SJCRH30 (cell line): Measurements from ENCODE around the gene GFER. TPM values are rescaled to one million over a fixed set of nuclear protein-coding genes. Genes with fewer than 3 reads are reported as not detected.
"Not testable (repeated sequence)": the region's sequence is repeated elsewhere in the genome, so short reads cannot be mapped to it uniquely, and the experiment has no call there.

Experiments used
- DNase-seq, 2 experiments: peaks; one replicate each; pipeline ENCODE4 v3.0.0-alpha.2; 2015 to 2020
- H3K27ac ChIP-seq: fragments of 250-450 bp; sonication (Bioruptor Pico); 2 replicates; pipeline ENCODE4 v1.5.1; 2020; ENCODE audit warnings: mild to moderate bottlenecking, moderate library complexity
- H3K27me3 ChIP-seq: fragments of 250-450 bp; sonication (Bioruptor Pico); 2 replicates; pipeline ENCODE4 v1.5.1; 2020; ENCODE audit warnings: mild to moderate bottlenecking, moderate library complexity
- H3K36me3 ChIP-seq: fragments of 250-450 bp; sonication (Bioruptor Pico); 2 replicates; pipeline ENCODE4 v1.5.1; 2020; ENCODE audit warnings: mild to moderate bottlenecking, moderate library complexity
- H3K4me1 ChIP-seq: fragments of 250-450 bp; sonication (Bioruptor Pico); 2 replicates; pipeline ENCODE4 v1.5.1; 2020; ENCODE audit warnings: mild to moderate bottlenecking, moderate library complexity
- H3K4me3 ChIP-seq: fragments of 250-450 bp; sonication (Bioruptor Pico); 2 replicates; pipeline ENCODE4 v1.5.1; 2020; ENCODE audit warnings: mild to moderate bottlenecking, moderate library complexity
- H3K9me3 ChIP-seq: fragments of 250-450 bp; sonication (Bioruptor Pico); replicated peaks from 2 replicates; pipeline ENCODE4 v1.5.1; 2020; ENCODE audit warnings: mild to moderate bottlenecking, moderate library complexity
- total RNA-seq: library from RNA; depleted of rRNA; stranded (reverse); fragments of >200 nt; shearing (Covaris generic); gene quantifications from 2 replicates; pipeline ENCODE4 v1.2.3, GENCODE V29; 2014

The GFER gene
- total RNA-seq, 1 experiment from 2014 or later = 20.6 TPM

GRCh38 chr16:2009791-2010510 lies 26.0 kb downstream of the GFER start, which contains the start of gene ZNF598:
ZNF598 (minus strand) TSS chr16:2009821.
- Histone ChIP-seq H3K36me3 (0 out of 2 replicates have a peak, but pooled peaks cover 6% of the 10 kb centered on the region), H3K4me1 (peaks cover 18% of the 10 kb centered on the region), H3K27ac (peak within 1 kb of the TSS; percentile 78), H3K9me3 (no peaks in the 10 kb centered on the region), H3K27me3 (no peaks in the 10 kb centered on the region), H3K4me3 (peak within 1 kb of the TSS; percentile 71)
- peak; percentile 79 to 87 for DNase-seq

- H3K27ac ChIP-seq, H3K4me3 ChIP-seq, H3K36me3 ChIP-seq, H3K9me3 ChIP-seq, DNase-seq, H3K27me3 ChIP-seq: not testable (repeated sequence)
- peaks cover 28% of the 10 kb centered on the region for H3K4me1 ChIP-seq
These were observed 27.7 kb downstream of the GFER start for GRCh38 chr16:2011726-2012125.

GRCh38 chr16:2013527-2013926 lies 29.5 kb downstream of the GFER start:
- DNase-seq = no peak
- Histone ChIP-seq H3K4me1 (peaks cover 21% of the 10 kb centered on the region), H3K4me3 (no peak overlapping the region), H3K9me3 (no peaks in the 10 kb centered on the region), H3K27ac (no peak overlapping the region), H3K27me3 (no peaks in the 10 kb centered on the region), H3K36me3 (no peaks in the 10 kb centered on the region)

- H3K27me3 ChIP-seq = peaks cover 8% of the 10 kb centered on the region; the same call in 1 of the 2 replicates
- no peaks in the 10 kb centered on the region for H3K9me3 ChIP-seq
- no peak overlapping the region for H3K27ac ChIP-seq
- peaks cover 15% of the 10 kb centered on the region for H3K4me1 ChIP-seq
- H3K36me3 ChIP-seq = no peaks in the 10 kb centered on the region
- no peak for DNase-seq
- no peak overlapping the region for H3K4me3 ChIP-seq
These were observed 31.3 kb downstream of the GFER start for GRCh38 chr16:2015117-2015946.

GRCh38 chr16:2015947-2016208 lies 31.9 kb downstream of the GFER start:
- peaks cover 8% of the 10 kb centered on the region; the same call in 1 of the 2 replicates for H3K27me3 ChIP-seq
- no peak for DNase-seq
- H3K4me3 ChIP-seq = no peak overlapping the region
- no peaks in the 10 kb centered on the region for H3K9me3 ChIP-seq
- no peaks in the 10 kb centered on the region for H3K36me3 ChIP-seq
- peaks cover 12% of the 10 kb centered on the region for H3K4me1 ChIP-seq
- no peak overlapping the region for H3K27ac ChIP-seq

- no peaks in the 10 kb centered on the region for H3K9me3 ChIP-seq
- H3K27ac ChIP-seq = no peak overlapping the region
- H3K4me3 ChIP-seq = no peak overlapping the region
- H3K36me3 ChIP-seq = no peaks in the 10 kb centered on the region
- peak; percentile 63 to 64 for DNase-seq
- H3K27me3 ChIP-seq = peaks cover 8% of the 10 kb centered on the region; the same call in 1 of the 2 replicates
- peaks cover 12% of the 10 kb centered on the region for H3K4me1 ChIP-seq
These were observed 32.5 kb downstream of the GFER start for GRCh38 chr16:2016407-2016922.

GRCh38 chr16:2019518-2019920 lies 35.5 kb downstream of the GFER start, which contains the start of gene NPW:
NPW (plus strand) TSS chr16:2019785.
- H3K4me3 ChIP-seq = peak within 1 kb of the TSS; percentile 21; the same call in 1 of the 2 replicates
- peaks cover 8% of the 10 kb centered on the region; the same call in 1 of the 2 replicates for H3K27me3 ChIP-seq
- no peak within 1 kb of the TSS for H3K27ac ChIP-seq
- no peaks in the 10 kb centered on the region for H3K36me3 ChIP-seq
- no peaks in the 10 kb centered on the region for H3K9me3 ChIP-seq
- peak in 1 of 2 experiments; percentile 37 for DNase-seq
- peaks cover 12% of the 10 kb centered on the region for H3K4me1 ChIP-seq

- Histone ChIP-seq H3K27ac (no peak overlapping the region), H3K4me3 (peak overlapping the region; percentile 21; the same call in 1 of the 2 replicates), H3K36me3 (no peaks in the 10 kb centered on the region), H3K9me3 (no peaks in the 10 kb centered on the region), H3K4me1 (peaks cover 12% of the 10 kb centered on the region), H3K27me3 (peaks cover 8% of the 10 kb centered on the region; the same call in 1 of the 2 replicates)
- DNase-seq = no peak
These were observed 36.2 kb downstream of the GFER start for GRCh38 chr16:2019921-2020831.

- H3K4me1 ChIP-seq = no peaks in the 10 kb centered on the region; the same call in 1 of the 2 replicates
- H3K4me3 ChIP-seq = peak overlapping the region; percentile 49
- peaks cover 19% of the 10 kb centered on the region; the same call in 1 of the 2 replicates for H3K27me3 ChIP-seq
- DNase-seq = peak; percentile 58 to 63
- H3K36me3 ChIP-seq = no peaks in the 10 kb centered on the region
- no peaks in the 10 kb centered on the region for H3K9me3 ChIP-seq
- no peak overlapping the region for H3K27ac ChIP-seq
These were observed 38.7 kb downstream of the GFER start for GRCh38 chr16:2022723-2023091.

- H3K27ac ChIP-seq = peak overlapping the region; percentile 17; the same call in 1 of the 2 replicates
- no peaks in the 10 kb centered on the region; the same call in 1 of the 2 replicates for H3K4me1 ChIP-seq
- H3K27me3 ChIP-seq = peaks cover 25% of the 10 kb centered on the region; the same call in 1 of the 2 replicates
- no peaks in the 10 kb centered on the region for H3K9me3 ChIP-seq
- H3K4me3 ChIP-seq = peak overlapping the region; percentile 49
- peak; percentile 84 to 93 for DNase-seq
- H3K36me3 ChIP-seq = no peaks in the 10 kb centered on the region
These were observed 39.4 kb downstream of the GFER start for GRCh38 chr16:2023092-2024031.

- peak overlapping the region; percentile 49; the same call in 1 of the 2 replicates for H3K4me3 ChIP-seq
- H3K36me3 ChIP-seq = no peaks in the 10 kb centered on the region
- no peaks in the 10 kb centered on the region; the same call in 1 of the 2 replicates for H3K4me1 ChIP-seq
- peaks cover 21% of the 10 kb centered on the region; the same call in 1 of the 2 replicates for H3K27me3 ChIP-seq
- no peak overlapping the region for H3K27ac ChIP-seq
- DNase-seq = no peak
- H3K9me3 ChIP-seq = no peaks in the 10 kb centered on the region
These were observed 40.0 kb downstream of the GFER start for GRCh38 chr16:2024032-2024420.

- no peak overlapping the region for H3K27ac ChIP-seq
- H3K4me1 ChIP-seq = no peaks in the 10 kb centered on the region; the same call in 1 of the 2 replicates
- peaks cover 17% of the 10 kb centered on the region; the same call in 1 of the 2 replicates for H3K27me3 ChIP-seq
These were observed 41.3 kb downstream of the GFER start for GRCh38 chr16:2025251-2025650.

GRCh38 chr16:2025878-2026460 lies 42.0 kb downstream of the GFER start:
- H3K4me1 ChIP-seq = no peaks in the 10 kb centered on the region; the same call in 1 of the 2 replicates
- H3K9me3 ChIP-seq = no peaks in the 10 kb centered on the region
- peaks cover 17% of the 10 kb centered on the region; the same call in 1 of the 2 replicates for H3K27me3 ChIP-seq
- H3K36me3 ChIP-seq = no peaks in the 10 kb centered on the region
- no peak overlapping the region for H3K4me3 ChIP-seq
- no peak for DNase-seq
- no peak overlapping the region for H3K27ac ChIP-seq

More at GRCh38 chr16:2025251-2025650, 41.3 kb downstream of the GFER start:
- no peaks in the 10 kb centered on the region for H3K9me3 ChIP-seq
- no peak overlapping the region for H3K4me3 ChIP-seq
- H3K36me3 ChIP-seq = no peaks in the 10 kb centered on the region
- DNase-seq = no peak
